ENCODE results near the gene P4HB.

GRCh38 chr17:81813371-81813684 lies 47.0 kb downstream of the P4HB start:
- no peak for TF ChIP-seq FOXA1 (IDR thresholded peaks at IDR 0.05)
- no peak for TF ChIP-seq ARNT (IDR thresholded peaks at IDR 0.05)
